MM.1S (cell line): Measurements from ENCODE around the gene ROPN1L.

Source experiments
- DNase-seq: peaks from one replicate; pipeline ENCODE4 v3.0.0-alpha.2; 2015
- H2AFZ ChIP-seq: fragments of 300-600 bp; sonication (generic); 2 replicates; pipeline ENCODE4 v1.6.0; 2016; ENCODE audit warnings: antibody characterized with exemption, low read length
- H3F3A ChIP-seq: fragments of 300-600 bp; sonication (generic); 2 replicates; pipeline ENCODE4 v1.6.1; 2016; ENCODE audit warnings: mild to moderate bottlenecking, antibody characterized with exemption, low read length, moderate library complexity, mixed read lengths; ENCODE audit not compliant: insufficient read depth
- H3K27ac ChIP-seq: fragments of 300-600 bp; sonication (generic); 2 replicates; pipeline ENCODE4 v1.5.1; 2016; ENCODE audit warnings: mild to moderate bottlenecking, low read length
- H3K27me3 ChIP-seq: fragments of 300-600 bp; sonication (generic); replicated peaks from 2 replicates; pipeline ENCODE4 v1.6.0; 2016; ENCODE audit warnings: low read length; ENCODE audit not compliant: insufficient read depth
- H3K36me3 ChIP-seq: fragments of 300-600 bp; sonication (generic); replicated peaks from 2 replicates; pipeline ENCODE4 v1.6.1; 2016; ENCODE audit warnings: mild to moderate bottlenecking, low read length, mixed read lengths; ENCODE audit not compliant: insufficient read depth
- H3K4me1 ChIP-seq: fragments of 300-600 bp; sonication (generic); 2 replicates; pipeline ENCODE4 v1.6.1; 2016; ENCODE audit warnings: low read length, mixed read lengths
- H3K4me2 ChIP-seq: fragments of 300-600 bp; sonication (generic); 2 replicates; pipeline ENCODE4 v1.6.0; 2016; ENCODE audit warnings: low read depth, low read length
- H3K4me3 ChIP-seq: fragments of 300-600 bp; sonication (generic); 2 replicates; pipeline ENCODE4 v1.5.1; 2016; ENCODE audit warnings: low read length, mixed read lengths
- H3K79me2 ChIP-seq: fragments of 300-600 bp; sonication (generic); 2 replicates; pipeline ENCODE4 v1.6.1; 2016; ENCODE audit warnings: mixed run types, low read length, mixed read lengths
- H3K9ac ChIP-seq: fragments of 300-600 bp; sonication (generic); 2 replicates; pipeline ENCODE4 v1.6.1; 2016; ENCODE audit warnings: low read length, mixed read lengths
- H3K9me2 ChIP-seq: fragments of 300-600 bp; sonication (generic); replicated peaks from 2 replicates; pipeline ENCODE4 v1.6.1; 2016; ENCODE audit warnings: mild to moderate bottlenecking, low read length, mixed read lengths; ENCODE audit not compliant: insufficient read depth
- H3K9me3 ChIP-seq: fragments of 300-600 bp; sonication (generic); replicated peaks from 2 replicates; pipeline ENCODE4 v1.6.1; 2016; ENCODE audit warnings: mild to moderate bottlenecking, low read length, mixed read lengths; ENCODE audit not compliant: insufficient read depth
- H4K20me1 ChIP-seq: fragments of 300-600 bp; sonication (generic); 2 replicates; pipeline ENCODE4 v1.6.1; 2016; ENCODE audit warnings: mild to moderate bottlenecking, low read length, moderate library complexity, mixed read lengths; ENCODE audit not compliant: insufficient read depth
- EZH2 ChIP-seq: fragments of 300-600 bp; sonication (generic); optimal IDR thresholded peaks from 2 replicates; pipeline ENCODE3; 2017; ENCODE audit warnings: low read depth, mild to moderate bottlenecking, antibody characterized with exemption, low read length, mixed read lengths
- EZH2phosphoT487 ChIP-seq: fragments of 300-600 bp; sonication (generic); IDR thresholded peaks from 2 replicates; pipeline ENCODE4 v1.6.1; 2018; ENCODE audit warnings: antibody characterized with exemption, low read length
- TF ChIP-seq, protein P1 (sequence below): fragments of 300-600 bp; sonication (generic); IDR thresholded peaks from 2 replicates; pipeline ENCODE4 v1.5.1; 2016; ENCODE audit warnings: antibody characterized with exemption, low read length, mixed read lengths

The ROPN1L gene

GRCh38 chr5:10501554-10502075 lies 59.9 kb downstream of the ROPN1L start:
- no peaks in the 10 kb centered on the region for H3K27me3 ChIP-seq
- H3K4me3 ChIP-seq = no peak overlapping the region
- TF ChIP-seq, protein P1, sequence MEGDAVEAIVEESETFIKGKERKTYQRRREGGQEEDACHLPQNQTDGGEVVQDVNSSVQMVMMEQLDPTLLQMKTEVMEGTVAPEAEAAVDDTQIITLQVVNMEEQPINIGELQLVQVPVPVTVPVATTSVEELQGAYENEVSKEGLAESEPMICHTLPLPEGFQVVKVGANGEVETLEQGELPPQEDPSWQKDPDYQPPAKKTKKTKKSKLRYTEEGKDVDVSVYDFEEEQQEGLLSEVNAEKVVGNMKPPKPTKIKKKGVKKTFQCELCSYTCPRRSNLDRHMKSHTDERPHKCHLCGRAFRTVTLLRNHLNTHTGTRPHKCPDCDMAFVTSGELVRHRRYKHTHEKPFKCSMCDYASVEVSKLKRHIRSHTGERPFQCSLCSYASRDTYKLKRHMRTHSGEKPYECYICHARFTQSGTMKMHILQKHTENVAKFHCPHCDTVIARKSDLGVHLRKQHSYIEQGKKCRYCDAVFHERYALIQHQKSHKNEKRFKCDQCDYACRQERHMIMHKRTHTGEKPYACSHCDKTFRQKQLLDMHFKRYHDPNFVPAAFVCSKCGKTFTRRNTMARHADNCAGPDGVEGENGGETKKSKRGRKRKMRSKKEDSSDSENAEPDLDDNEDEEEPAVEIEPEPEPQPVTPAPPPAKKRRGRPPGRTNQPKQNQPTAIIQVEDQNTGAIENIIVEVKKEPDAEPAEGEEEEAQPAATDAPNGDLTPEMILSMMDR = no peak
- no peak for TF ChIP-seq EZH2
- no peak for TF ChIP-seq EZH2phosphoT487
- DNase-seq = no peak
- H3K4me1 ChIP-seq = no peaks in the 10 kb centered on the region
- H3K27ac ChIP-seq = no peak overlapping the region
- no peaks in the 10 kb centered on the region for H3K9me2 ChIP-seq
- H3F3A ChIP-seq = no peaks in the 10 kb centered on the region
- H4K20me1 ChIP-seq = no peaks in the 10 kb centered on the region
- H3K9me3 ChIP-seq = no peaks in the 10 kb centered on the region
- H3K9ac ChIP-seq = no peak overlapping the region
- H3K4me2 ChIP-seq = no peak overlapping the region
- no peaks in the 10 kb centered on the region for H3K36me3 ChIP-seq
- no peak overlapping the region for H2AFZ ChIP-seq
- no peaks in the 10 kb centered on the region for H3K79me2 ChIP-seq

GRCh38 chr5:10502130-10502529 lies 60.5 kb downstream of the ROPN1L start:
- no peaks in the 10 kb centered on the region for H3K4me1 ChIP-seq
- DNase-seq = no peak
- no peak overlapping the region for H3K9ac ChIP-seq
- H4K20me1 ChIP-seq = no peaks in the 10 kb centered on the region
- H3K9me2 ChIP-seq = no peaks in the 10 kb centered on the region
- H3F3A ChIP-seq = no peaks in the 10 kb centered on the region
- no peaks in the 10 kb centered on the region for H3K9me3 ChIP-seq
- no peak overlapping the region for H2AFZ ChIP-seq
- no peaks in the 10 kb centered on the region for H3K27me3 ChIP-seq
- H3K4me2 ChIP-seq = no peak overlapping the region
- H3K36me3 ChIP-seq = no peaks in the 10 kb centered on the region
- no peaks in the 10 kb centered on the region for H3K79me2 ChIP-seq
- H3K4me3 ChIP-seq = no peak overlapping the region
- H3K27ac ChIP-seq = no peak overlapping the region
- TF ChIP-seq EZH2phosphoT487 (no peak), EZH2 (no peak)
- TF ChIP-seq, protein P1 = no peak

DNA sequence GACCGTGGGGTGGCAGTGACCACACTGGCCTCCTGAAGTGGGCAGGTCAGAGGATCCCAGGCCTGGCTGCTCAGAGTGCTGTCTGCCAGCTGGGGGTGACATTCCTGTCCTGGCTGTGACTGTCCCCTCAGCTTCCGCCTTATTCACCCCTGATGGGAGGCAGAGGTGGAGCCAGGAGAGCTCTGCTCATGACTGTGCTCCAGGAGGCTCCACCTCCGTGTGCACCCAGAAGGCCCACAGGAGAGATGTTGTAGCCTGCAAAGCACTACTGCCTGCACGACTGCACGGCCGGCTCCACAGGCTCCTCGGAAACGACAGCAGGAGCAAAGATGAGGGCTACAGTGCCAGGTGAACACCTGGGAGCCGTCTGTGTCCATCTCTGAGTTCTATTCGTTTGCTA lies 60.9 kb downstream of the ROPN1L start:
- Histone ChIP-seq H3K9ac (no peak overlapping the region), H3K4me1 (no peaks in the 10 kb centered on the region), H4K20me1 (no peaks in the 10 kb centered on the region), H3K9me3 (no peaks in the 10 kb centered on the region), H2AFZ (no peak overlapping the region), H3K36me3 (no peaks in the 10 kb centered on the region), H3K27me3 (no peaks in the 10 kb centered on the region), H3K4me2 (no peak overlapping the region), H3K9me2 (no peaks in the 10 kb centered on the region), H3K79me2 (no peaks in the 10 kb centered on the region), H3K27ac (no peak overlapping the region), H3K4me3 (no peak overlapping the region), H3F3A (no peaks in the 10 kb centered on the region)
- no peak for DNase-seq
- TF ChIP-seq EZH2phosphoT487 = no peak
- TF ChIP-seq, protein P1 = no peak
- TF ChIP-seq EZH2 = no peak
